ENCODE data around the gene WNT9B. TPM values are rescaled to one million over a fixed set of nuclear protein-coding genes. Genes with fewer than 3 reads are reported as not detected.

The WNT9B gene
- total and polyA plus RNA-seq, 2 of the 13 experiments (the other 11 are each of a cell fraction or from before 2014, with no cell fraction given): not detected

DNA sequence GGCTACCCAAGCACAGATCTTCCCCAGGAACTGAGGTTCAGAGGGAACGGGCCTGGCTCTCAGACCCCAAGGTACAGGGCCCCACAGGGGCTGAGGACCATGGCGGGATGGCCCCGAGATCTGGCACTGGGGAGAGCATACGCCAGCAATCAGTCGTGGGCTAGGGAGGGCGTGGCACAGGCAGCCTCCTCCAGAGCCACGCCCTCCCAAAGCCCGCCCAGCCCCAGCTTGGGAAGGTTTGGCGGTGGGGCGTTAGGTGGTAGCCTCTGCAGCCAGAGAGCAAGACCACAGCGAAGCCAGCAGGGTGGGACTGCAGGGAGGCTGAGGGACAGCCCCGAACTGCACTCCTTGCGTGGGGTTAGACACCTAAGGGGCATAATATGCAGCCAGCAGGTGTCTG lies 11.6 kb downstream of the WNT9B start:
- H3K4me3 ChIP-seq (replicated peaks in 1 of 3; ENCODE audit: insufficient read depth in 1 of 3, low read depth in 2 of 3, low read length in 3 of 3): no peak overlapping the region
- no peak overlapping the region for H3K4me2 ChIP-seq (ENCODE audit: low read depth, low read length)
- WGBS (ENCODE audit: low lambda C conversion rate): 42% methylated on average over 12 of the region's 13 CpGs
- no peak for DNase-seq (ENCODE audit: low spot score)
- peak; percentile 19; the same call in 2 of the 3 replicates for ATAC-seq
- POLR2A ChIA-PET: no interaction called here
- no peaks in the 10 kb centered on the region for H3K79me2 ChIP-seq (ENCODE audit: insufficient read depth, low read length)
- H3K9ac ChIP-seq (ENCODE audit: insufficient read depth, low read depth, low read length): no peak overlapping the region
- H3K4me1 ChIP-seq (ENCODE audit: insufficient read depth, low read length): peaks cover 34% of the 10 kb centered on the region
- peaks cover 10 to 32% of the 10 kb centered on the region in 2 experiments; a peak in 3 of 5 replicates for H3K27me3 ChIP-seq (ENCODE audit: control insufficient read depth in 1 of 2, insufficient read depth in 2 of 2, low read length in 2 of 2)
- no peaks in the 10 kb centered on the region for H3K36me3 ChIP-seq (replicated peaks in 1 of 2; ENCODE audit: control insufficient read depth in 1 of 2, insufficient read depth in 2 of 2, low read length in 2 of 2)
- CTCF ChIA-PET (ENCODE audit: low intra/inter-chr PET ratio, low total read pairs): no interaction called here
- TF ChIP-seq MIER2 (CRISPR knock-in tag; IDR thresholded peaks at IDR 0.05): no peak
- no peak for TF ChIP-seq EP300 (IDR thresholded peaks at IDR 0.05; ENCODE audit: low read depth in 2 of 2, low read length in 2 of 2)
- no peak for TF ChIP-seq EP300 (CRISPR knock-in tag; IDR thresholded peaks at IDR 0.05; ENCODE audit: borderline replicate concordance)
- TF ChIP-seq SAFB2 (CRISPR knock-in tag; IDR thresholded peaks at IDR 0.05; ENCODE audit: borderline replicate concordance, low read depth): 0 out of 2 replicates have a peak, but pooled peaks have one; percentile 24
- peak; percentile 20; the same call in 1 of the 2 replicates for TF ChIP-seq MYC (CRISPR knock-in tag; IDR thresholded peaks at IDR 0.05; ENCODE audit: borderline replicate concordance)
- TF ChIP-seq, protein P1, sequence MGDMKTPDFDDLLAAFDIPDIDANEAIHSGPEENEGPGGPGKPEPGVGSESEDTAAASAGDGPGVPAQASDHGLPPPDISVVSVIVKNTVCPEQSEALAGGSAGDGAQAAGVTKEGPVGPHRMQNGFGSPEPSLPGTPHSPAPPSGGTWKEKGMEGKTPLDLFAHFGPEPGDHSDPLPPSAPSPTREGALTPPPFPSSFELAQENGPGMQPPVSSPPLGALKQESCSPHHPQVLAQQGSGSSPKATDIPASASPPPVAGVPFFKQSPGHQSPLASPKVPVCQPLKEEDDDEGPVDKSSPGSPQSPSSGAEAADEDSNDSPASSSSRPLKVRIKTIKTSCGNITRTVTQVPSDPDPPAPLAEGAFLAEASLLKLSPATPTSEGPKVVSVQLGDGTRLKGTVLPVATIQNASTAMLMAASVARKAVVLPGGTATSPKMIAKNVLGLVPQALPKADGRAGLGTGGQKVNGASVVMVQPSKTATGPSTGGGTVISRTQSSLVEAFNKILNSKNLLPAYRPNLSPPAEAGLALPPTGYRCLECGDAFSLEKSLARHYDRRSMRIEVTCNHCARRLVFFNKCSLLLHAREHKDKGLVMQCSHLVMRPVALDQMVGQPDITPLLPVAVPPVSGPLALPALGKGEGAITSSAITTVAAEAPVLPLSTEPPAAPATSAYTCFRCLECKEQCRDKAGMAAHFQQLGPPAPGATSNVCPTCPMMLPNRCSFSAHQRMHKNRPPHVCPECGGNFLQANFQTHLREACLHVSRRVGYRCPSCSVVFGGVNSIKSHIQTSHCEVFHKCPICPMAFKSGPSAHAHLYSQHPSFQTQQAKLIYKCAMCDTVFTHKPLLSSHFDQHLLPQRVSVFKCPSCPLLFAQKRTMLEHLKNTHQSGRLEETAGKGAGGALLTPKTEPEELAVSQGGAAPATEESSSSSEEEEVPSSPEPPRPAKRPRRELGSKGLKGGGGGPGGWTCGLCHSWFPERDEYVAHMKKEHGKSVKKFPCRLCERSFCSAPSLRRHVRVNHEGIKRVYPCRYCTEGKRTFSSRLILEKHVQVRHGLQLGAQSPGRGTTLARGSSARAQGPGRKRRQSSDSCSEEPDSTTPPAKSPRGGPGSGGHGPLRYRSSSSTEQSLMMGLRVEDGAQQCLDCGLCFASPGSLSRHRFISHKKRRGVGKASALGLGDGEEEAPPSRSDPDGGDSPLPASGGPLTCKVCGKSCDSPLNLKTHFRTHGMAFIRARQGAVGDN (CRISPR knock-in tag; IDR thresholded peaks at IDR 0.05): peak; percentile 16; the same call in 1 of the 2 replicates
- TF ChIP-seq FOXA3 (CRISPR knock-in tag; IDR thresholded peaks at IDR 0.05): no peak
- in situ Hi-C loops (cut with HindIII; ENCODE audit: extremely low pct_ligation_motif_present, low pct_unique_long_range_greater_than_20kb): no loop called here
- no peaks in the 10 kb centered on the region for H3K9me3 ChIP-seq (ENCODE audit: low read length)
- no TSS peak for BruUV-seq (replicated peaks)
- no peak overlapping the region for H3K27ac ChIP-seq (ENCODE audit: extremely low read length, insufficient read depth, low read length)
- no peak overlapping the region for H2AFZ ChIP-seq (ENCODE audit: low read length)
- intact Hi-C loops (cut with micrococcal nuclease; ENCODE audit: unreplicated experiment): no loop called here
- FAIRE-seq: no peak
- no peaks in the 10 kb centered on the region for H4K20me1 ChIP-seq (ENCODE audit: insufficient read depth, low read length)
